Activated CD4-positive, alpha-beta T cell treated with anti-CD3 and anti-CD28 coated beads for 36 hours (primary cell): ENCODE data around the gene SRD5A1. TPM values are rescaled to one million over a fixed set of nuclear protein-coding genes. Genes with fewer than 3 reads are reported as not detected.

Experiments
- ATAC-seq: fragments of 200-7000 bp; cut with Tn5 transposase; one replicate; pipeline ENCODE4 v1.10.0; 2021; ENCODE audit warnings: mild to moderate bottlenecking, moderate library complexity
- CTCF ChIA-PET: fragments of 350-600 bp; sonication (Branson Sonifier 250); formaldehyde crosslinking; loops from one replicate; lab custom pipeline; 2021; ENCODE audit warnings: antibody characterized with exemption; lab: Charles Lee
- POLR2A ChIA-PET: fragments of 350-600 bp; sonication (Branson Sonifier 250); formaldehyde crosslinking; loops from one replicate; lab custom pipeline; 2021; ENCODE audit warnings: antibody characterized with exemption, inconsistent platforms; lab: Charles Lee
- DNase-seq: peaks from one replicate; pipeline ENCODE4 v3.0.0-alpha.2; 2020
- H3K27ac Mint-ChIP-seq: one replicate; pipeline ENCODE4 v1.8.0; 2021; ENCODE audit warnings: mixed read lengths
- H3K27me3 Mint-ChIP-seq: one replicate; pipeline ENCODE4 v1.8.0; 2021; ENCODE audit warnings: mixed read lengths
- H3K36me3 Mint-ChIP-seq: one replicate; pipeline ENCODE4 v1.8.0; 2021; ENCODE audit warnings: low read depth, mixed read lengths
- H3K4me1 Mint-ChIP-seq: one replicate; pipeline ENCODE4 v1.8.0; 2021; ENCODE audit warnings: mixed read lengths
- H3K4me3 Mint-ChIP-seq: one replicate; pipeline ENCODE4 v1.8.0; 2021; ENCODE audit warnings: mild to moderate bottlenecking, moderate library complexity, mixed read lengths
- H3K9me3 Mint-ChIP-seq: one replicate; pipeline ENCODE4 v1.8.0; 2021; ENCODE audit warnings: low read depth, mixed read lengths
- intact Hi-C, 2 experiments: fragments of 100-400 bp; cut with DNase I in 1 of 2; cut with micrococcal nuclease in 1 of 2; formaldehyde crosslinking; loops; one replicate each; pipeline versions ENCODE4 v1.14.2 to v1.15.1; 2022 to 2024; cut with DNase I, micrococcal nuclease
- total RNA-seq, 2 experiments: library from RNA; stranded (reverse); gene quantifications; one replicate each; pipeline ENCODE4 v1.2.3, GENCODE V29; 2021

The SRD5A1 gene
- total RNA-seq, 2 experiments from 2014 or later = 7.6 to 11.1 TPM

- peaks cover 41% of the 10 kb centered on the region for H3K27me3 Mint-ChIP-seq
- ChIA-PET POLR2A (no interaction called here), CTCF (interaction anchor here (1.1 kb wide), 1 partner anchor 58 kb away, joined by 3 read pairs; no protein-coding TSS in a partner anchor)
- no peak for DNase-seq
- intact Hi-C loops = no loop called here
- H3K27ac Mint-ChIP-seq = no peak overlapping the region
- peaks cover 5% of the 10 kb centered on the region for H3K4me1 Mint-ChIP-seq
- no peak for ATAC-seq
- no peaks in the 10 kb centered on the region for H3K36me3 Mint-ChIP-seq
- no peak overlapping the region for H3K4me3 Mint-ChIP-seq
- H3K9me3 Mint-ChIP-seq = no peaks in the 10 kb centered on the region
Measured at GRCh38 chr5:6686501-6686900, 53.3 kb downstream of the SRD5A1 start.

- intact Hi-C loops = no loop called here
- peak; percentile 63 for ATAC-seq
- Mint-ChIP-seq H3K4me3 (no peak overlapping the region), H3K9me3 (no peaks in the 10 kb centered on the region), H3K27ac (no peak overlapping the region), H3K27me3 (peaks cover 36% of the 10 kb centered on the region), H3K4me1 (peaks cover 5% of the 10 kb centered on the region), H3K36me3 (no peaks in the 10 kb centered on the region)
- POLR2A ChIA-PET = no interaction called here
- peak; percentile 28 for DNase-seq
- CTCF ChIA-PET = interaction anchor here (1.1 kb wide), 1 partner anchor 58 kb away, joined by 3 read pairs; no protein-coding TSS in a partner anchor
Measured at GRCh38 chr5:6686915-6687409, 53.7 kb downstream of the SRD5A1 start.

- intact Hi-C loops = no loop called here
- Mint-ChIP-seq H3K36me3 (no peaks in the 10 kb centered on the region), H3K4me3 (no peak overlapping the region), H3K27me3 (peaks cover 37% of the 10 kb centered on the region), H3K27ac (no peak overlapping the region), H3K4me1 (peaks cover 5% of the 10 kb centered on the region), H3K9me3 (no peaks in the 10 kb centered on the region)
- DNase-seq = no peak
- ChIA-PET POLR2A (no interaction called here), CTCF (no interaction called here)
- no peak for ATAC-seq
Measured at GRCh38 chr5:6687505-6687904, 54.3 kb downstream of the SRD5A1 start.

- Mint-ChIP-seq H3K36me3 (no peaks in the 10 kb centered on the region), H3K4me3 (no peak overlapping the region), H3K9me3 (no peaks in the 10 kb centered on the region), H3K27me3 (peaks cover 34% of the 10 kb centered on the region), H3K4me1 (no peaks in the 10 kb centered on the region), H3K27ac (no peak overlapping the region)
- no peak for DNase-seq
- ChIA-PET POLR2A (interaction anchor here (0.7 kb wide), 1 partner anchor 16 kb away, joined by 3 read pairs; no protein-coding TSS in a partner anchor), CTCF (no interaction called here)
- intact Hi-C loops = no loop called here
- peak; percentile 70 for ATAC-seq
Measured at GRCh38 chr5:6692906-6693305, 59.7 kb downstream of the SRD5A1 start.

- no peak overlapping the region for H3K27ac Mint-ChIP-seq
- CTCF ChIA-PET = interaction anchor here (0.6 kb wide), 1 partner anchor 97 kb away, joined by 3 read pairs; no protein-coding TSS in a partner anchor
- H3K36me3 Mint-ChIP-seq = no peaks in the 10 kb centered on the region
- no peaks in the 10 kb centered on the region for H3K9me3 Mint-ChIP-seq
- ATAC-seq (no peak), DNase-seq (no peak)
- POLR2A ChIA-PET = no interaction called here
- H3K4me3 Mint-ChIP-seq = no peak overlapping the region
- H3K27me3 Mint-ChIP-seq = peaks cover 28% of the 10 kb centered on the region
- intact Hi-C loops = no loop called here
- no peaks in the 10 kb centered on the region for H3K4me1 Mint-ChIP-seq
Measured at GRCh38 chr5:6698696-6699095, 65.5 kb downstream of the SRD5A1 start.

- Mint-ChIP-seq H3K27ac (no peak overlapping the region), H3K4me3 (no peak overlapping the region), H3K36me3 (no peaks in the 10 kb centered on the region), H3K4me1 (no peaks in the 10 kb centered on the region), H3K27me3 (peaks cover 26% of the 10 kb centered on the region), H3K9me3 (no peaks in the 10 kb centered on the region)
- POLR2A ChIA-PET = no interaction called here
- ATAC-seq (no peak), DNase-seq (no peak)
- intact Hi-C loops = no loop called here
- CTCF ChIA-PET = no interaction called here
Measured at GRCh38 chr5:6699357-6699756, 66.1 kb downstream of the SRD5A1 start.

GRCh38 chr5:6700074-6700684 is 66.9 kb downstream of the SRD5A1 start:
- Mint-ChIP-seq H3K9me3 (no peaks in the 10 kb centered on the region), H3K27ac (no peak overlapping the region), H3K27me3 (peaks cover 25% of the 10 kb centered on the region), H3K36me3 (no peaks in the 10 kb centered on the region), H3K4me3 (no peak overlapping the region), H3K4me1 (peaks cover 4% of the 10 kb centered on the region)
- ATAC-seq (no peak), DNase-seq (no peak)
- intact Hi-C loops = no loop called here
- CTCF ChIA-PET = interaction anchor here (0.6 to 1.1 kb wide), 2 partner anchors 45 to 539 kb away, joined by 3 read pairs; no protein-coding TSS in a partner anchor
- POLR2A ChIA-PET = no interaction called here

- ChIA-PET POLR2A (no interaction called here), CTCF (interaction anchor here (0.6 to 1.1 kb wide), 2 partner anchors 44 to 540 kb away, joined by 3 read pairs; no protein-coding TSS in a partner anchor)
- Mint-ChIP-seq H3K36me3 (no peaks in the 10 kb centered on the region), H3K27ac (no peak overlapping the region), H3K27me3 (peaks cover 23% of the 10 kb centered on the region), H3K4me3 (no peak overlapping the region), H3K4me1 (peaks cover 6% of the 10 kb centered on the region), H3K9me3 (no peaks in the 10 kb centered on the region)
- no peak for ATAC-seq
- DNase-seq = no peak
- intact Hi-C loops = no loop called here
Measured at GRCh38 chr5:6700685-6701355, 67.6 kb downstream of the SRD5A1 start.

- Mint-ChIP-seq H3K27ac (no peak overlapping the region), H3K36me3 (no peaks in the 10 kb centered on the region), H3K9me3 (no peaks in the 10 kb centered on the region), H3K4me1 (peaks cover 6% of the 10 kb centered on the region), H3K27me3 (peaks cover 20% of the 10 kb centered on the region), H3K4me3 (no peak overlapping the region)
- CTCF ChIA-PET = no interaction called here
- intact Hi-C loops = no loop called here
- POLR2A ChIA-PET = no interaction called here
- DNase-seq (no peak), ATAC-seq (no peak)
Measured at GRCh38 chr5:6701491-6701890, 68.3 kb downstream of the SRD5A1 start.

GRCh38 chr5:6702633-6703032 is 69.4 kb downstream of the SRD5A1 start:
- Mint-ChIP-seq H3K9me3 (no peaks in the 10 kb centered on the region), H3K27me3 (peaks cover 15% of the 10 kb centered on the region), H3K36me3 (no peaks in the 10 kb centered on the region), H3K27ac (no peak overlapping the region), H3K4me3 (no peak overlapping the region), H3K4me1 (peaks cover 6% of the 10 kb centered on the region)
- intact Hi-C loops = no loop called here
- ATAC-seq (no peak), DNase-seq (no peak)
- POLR2A ChIA-PET = no interaction called here
- CTCF ChIA-PET = interaction anchor here (0.6 kb wide), 1 partner anchor 8 kb away, joined by 3 read pairs; no protein-coding TSS in a partner anchor

GRCh38 chr5:6703806-6704205 is 70.6 kb downstream of the SRD5A1 start:
- Mint-ChIP-seq H3K27ac (no peak overlapping the region), H3K4me3 (no peak overlapping the region), H3K36me3 (no peaks in the 10 kb centered on the region), H3K9me3 (no peaks in the 10 kb centered on the region), H3K27me3 (peaks cover 12% of the 10 kb centered on the region), H3K4me1 (peaks cover 8% of the 10 kb centered on the region)
- ChIA-PET CTCF (no interaction called here), POLR2A (no interaction called here)
- ATAC-seq = no peak
- DNase-seq = no peak
- intact Hi-C loops = no loop called here
